22Rv1 (cell line): ENCODE results near the gene WRNIP1.

Experiments
- CTCF ChIP-seq: fragments of 450-650 bp; IDR thresholded peaks from 2 replicates; pipeline ENCODE4 v1.5.1; 2017; ENCODE audit warnings: mild to moderate bottlenecking
- ZFX ChIP-seq: fragments of 450-650 bp; IDR thresholded peaks from 2 replicates; pipeline ENCODE4 v1.6.1; 2017; ENCODE audit warnings: antibody characterized with exemption, borderline replicate concordance

- TF ChIP-seq CTCF (no peak), ZFX (no peak)
Measured at GRCh38 chr6:2741756-2742155, 23.4 kb upstream of the WRNIP1 start.
